Erythroblast (primary cell): ENCODE data around the gene FBLN2.

Experiments used
- GATA1 ChIP-seq: IDR thresholded peaks from 2 replicates; pipeline ENCODE4 v1.6.1; 2011; ENCODE audit warnings: low read depth, mild to moderate bottlenecking, control low read depth, low read length, moderate library complexity
- POLR2A ChIP-seq: IDR thresholded peaks from 2 replicates; pipeline ENCODE4 v1.6.1; 2011; ENCODE audit warnings: mild to moderate bottlenecking, low read length

GRCh38 chr3:13683772-13684171 lies 134.8 kb downstream of the FBLN2 start:
- TF ChIP-seq POLR2A (no peak), GATA1 (no peak)
